NCI-H524 treated with DMSO at 0.1 percent for 48 hours (cell line): ENCODE data around the gene MUC15.

Experiments
- DNase-seq: peaks from one replicate; lab custom pipeline; 2025; lab: John Stamatoyannopoulos, UW

The MUC15 gene

GRCh38 chr11:26573896-26574295, 1.8 kb upstream of the MUC15 start:
- no peak for DNase-seq

- no peak for DNase-seq
These were observed 823 bp upstream of the MUC15 start for GRCh38 chr11:26572770-26573402.

- no peak for DNase-seq
These were observed 2.4 kb downstream of the MUC15 start for GRCh38 chr11:26569646-26570045.

GRCh38 chr11:26558190-26558589, 13.9 kb downstream of the MUC15 start:
- DNase-seq: no peak

GRCh38 chr11:26557666-26558065, 14.4 kb downstream of the MUC15 start:
- no peak for DNase-seq

GRCh38 chr11:26556582-26556981, 15.5 kb downstream of the MUC15 start:
- no peak for DNase-seq

GRCh38 chr11:26554455-26554854, 17.6 kb downstream of the MUC15 start:
- DNase-seq: peak; percentile 39

GRCh38 chr11:26553182-26553581, 18.9 kb downstream of the MUC15 start:
- DNase-seq: no peak

- DNase-seq: no peak
These were observed 20.8 kb downstream of the MUC15 start for GRCh38 chr11:26551186-26551801.

GRCh38 chr11:26550022-26550421, 22.0 kb downstream of the MUC15 start:
- DNase-seq: no peak

- DNase-seq: no peak
These were observed 22.9 kb downstream of the MUC15 start for GRCh38 chr11:26549176-26549575.

GRCh38 chr11:26541870-26542269, 30.2 kb downstream of the MUC15 start:
- DNase-seq: no peak

GRCh38 chr11:26539517-26539916, 32.5 kb downstream of the MUC15 start:
- DNase-seq: no peak

GRCh38 chr11:26537341-26537740, 34.7 kb downstream of the MUC15 start:
- no peak for DNase-seq

GRCh38 chr11:26527685-26528084, 44.4 kb downstream of the MUC15 start:
- DNase-seq: no peak

GRCh38 chr11:26522912-26523610, 49.0 kb downstream of the MUC15 start:
- no peak for DNase-seq

GRCh38 chr11:26519469-26519868, 52.6 kb downstream of the MUC15 start:
- DNase-seq: no peak

- no peak for DNase-seq
These were observed 59.9 kb downstream of the MUC15 start for GRCh38 chr11:26512196-26512595.

- no peak for DNase-seq
These were observed 61.3 kb downstream of the MUC15 start for GRCh38 chr11:26510756-26511155.

GRCh38 chr11:26510164-26510563, 61.9 kb downstream of the MUC15 start:
- no peak for DNase-seq
